GM23248 (cell line): ENCODE data around the gene RASIP1.

Experiments
- EZH2 ChIP-seq: fragments of 200-600 bp; sonication (generic); IDR thresholded peaks from 2 replicates; pipeline ENCODE4 v1.6.1; 2018; ENCODE audit warnings: antibody characterized with exemption, mild to moderate bottlenecking; ENCODE audit not compliant: insufficient read depth, poor library complexity, severe bottlenecking
- EZH2phosphoT487 ChIP-seq: fragments of 200-600 bp; sonication (generic); IDR thresholded peaks from 2 replicates; pipeline ENCODE4 v1.6.1; 2018; ENCODE audit warnings: antibody characterized with exemption, moderate library complexity, mild to moderate bottlenecking, low read depth; ENCODE audit not compliant: insufficient read depth

- TF ChIP-seq EZH2: no peak
- no peak for TF ChIP-seq EZH2phosphoT487
Measured at GRCh38 chr19:48722196-48722708, 18.2 kb downstream of the RASIP1 start.
